CD4-positive, CD25-positive, alpha-beta regulatory T cell (primary cell): Measurements from ENCODE around the gene NECTIN2. TPM values are rescaled to one million over a fixed set of nuclear protein-coding genes. Genes with fewer than 3 reads are reported as not detected.

Experiments used
- ATAC-seq, 2 donors: fragments of 150-1000 bp; cut with Tn5 transposase; one replicate each; pipeline ENCODE4 v1.10.0; 2021; ENCODE audit warnings: low read depth in 2 of 2, moderate number of reproducible peaks in 2 of 2, moderate library complexity in 1 of 2
- DNase-seq, 3 donors: peaks; one replicate each; pipeline versions ENCODE4 v3.0.0 to v3.0.0-alpha.2; 2012 to 2022; ENCODE audit warnings: mixed read lengths in 1 of 3
- H3K27ac ChIP-seq: one replicate; pipeline ENCODE4 v1.7.0; 2013; ENCODE audit warnings: mild to moderate bottlenecking, low read length; ENCODE audit not compliant: insufficient read depth, poor library complexity, severe bottlenecking
- H3K27me3 ChIP-seq: one replicate; pipeline ENCODE4 v1.7.0; 2013; ENCODE audit warnings: low read length; ENCODE audit not compliant: control insufficient read depth, insufficient read depth
- H3K36me3 ChIP-seq: one replicate; pipeline ENCODE4 v1.7.0; 2013; ENCODE audit warnings: mild to moderate bottlenecking, low read length, moderate library complexity; ENCODE audit not compliant: control insufficient read depth, insufficient read depth
- H3K4me1 ChIP-seq: 2 replicates; pipeline ENCODE4 v1.7.0; 2013; ENCODE audit warnings: mild to moderate bottlenecking, low read length; ENCODE audit not compliant: insufficient read depth, control insufficient read depth, poor library complexity, severe bottlenecking
- H3K4me3 ChIP-seq: one replicate; pipeline ENCODE4 v1.7.0; 2013; ENCODE audit warnings: low read depth, mild to moderate bottlenecking, low read length, moderate library complexity
- H3K9me3 ChIP-seq, 2 experiments: 1 replicate in 1 of 2; 2 replicates in 1 of 2; pipeline ENCODE4 v1.7.0; 2013; ENCODE audit warnings: low read length in 2 of 2, mild to moderate bottlenecking in 1 of 2, moderate library complexity in 1 of 2; ENCODE audit not compliant: control insufficient read depth in 2 of 2
- H3K27ac Mint-ChIP-seq, 3 donors: one replicate each; pipeline ENCODE4 v1.8.0; 2020 to 2022; ENCODE audit warnings: mild to moderate bottlenecking in 3 of 3, mixed read lengths in 3 of 3, moderate library complexity in 2 of 3
- H3K27me3 Mint-ChIP-seq: one replicate; pipeline ENCODE4 v1.8.0; 2022; ENCODE audit warnings: mild to moderate bottlenecking, mixed read lengths
- H3K36me3 Mint-ChIP-seq: one replicate; pipeline ENCODE4 v1.8.0; 2020; ENCODE audit warnings: mixed read lengths
- H3K4me1 Mint-ChIP-seq, 4 donors: one replicate each; pipeline ENCODE4 v1.8.0; 2020 to 2022; ENCODE audit warnings: mixed read lengths in 4 of 4, mild to moderate bottlenecking in 1 of 4
- H3K4me3 Mint-ChIP-seq, 4 donors: one replicate each; pipeline ENCODE4 v1.8.0; 2020 to 2022; ENCODE audit warnings: mild to moderate bottlenecking in 4 of 4, mixed read lengths in 4 of 4, moderate library complexity in 3 of 4
- H3K9me3 Mint-ChIP-seq, 7 donors: one replicate each; pipeline ENCODE4 v1.8.0; 2020 to 2022; ENCODE audit warnings: mixed read lengths in 7 of 7, mild to moderate bottlenecking in 3 of 7, moderate library complexity in 2 of 7
- polyA plus RNA-seq, 4 donors: library from polyadenylated mRNA; unstranded; fragments of 300-500 nt; fragmentation: Illumina TruSeq; gene quantifications; one replicate each; pipeline ENCODE4 v1.2.3, GENCODE V29; 2021
- total RNA-seq: library from RNA; stranded (reverse); gene quantifications from one replicate; pipeline ENCODE4 v1.2.3, GENCODE V29; 2022

Gene NECTIN2
- 1.1 TPM for total RNA-seq
- polyA plus RNA-seq: not detected

DNA sequence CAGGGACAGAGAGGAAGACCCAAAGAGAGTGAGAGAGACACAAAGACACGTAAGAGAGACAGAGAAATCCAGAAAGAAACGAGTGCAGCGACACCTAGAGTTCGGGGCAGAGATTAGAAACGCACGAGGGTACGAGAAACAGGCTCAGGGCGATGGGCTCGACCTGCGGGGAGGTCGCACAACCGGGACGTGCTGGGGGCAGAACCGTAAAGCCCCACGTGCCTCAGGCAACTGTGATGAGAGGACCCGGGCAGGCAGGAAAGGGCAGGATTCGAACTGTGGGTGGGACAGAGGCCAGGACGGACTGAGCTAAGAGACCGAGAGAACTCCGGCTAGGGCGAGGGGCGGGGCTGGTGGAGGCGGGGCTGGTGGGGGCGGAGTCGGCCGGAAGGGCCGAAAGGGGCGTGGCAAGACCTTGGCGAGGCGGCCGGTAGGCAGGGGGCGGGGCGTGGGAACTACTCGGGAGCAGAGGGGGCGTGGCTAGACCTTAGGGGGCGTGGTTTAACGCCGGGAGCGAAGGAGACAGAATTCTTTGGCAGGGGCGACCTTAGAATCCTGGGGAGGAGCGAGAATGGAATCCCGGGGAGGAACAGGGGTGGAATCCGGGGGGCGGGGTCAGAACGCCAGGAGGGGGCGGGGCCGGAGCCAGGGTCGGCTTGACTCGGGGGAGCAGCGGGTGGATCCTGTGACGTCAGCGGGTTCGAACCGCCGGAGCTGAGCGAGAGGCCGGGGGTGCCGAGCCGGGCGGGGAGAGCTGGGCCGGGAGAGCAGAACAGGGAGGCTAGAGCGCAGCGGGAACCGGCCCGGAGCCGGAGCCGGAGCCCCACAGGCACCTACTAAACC, at the start of gene NECTIN2:
Gene NECTIN2, plus strand, starts transcription at position 686 of the 843 bp plus-strand sequence. CDS start 229 bp downstream, outside the sequence.
- Mint-ChIP-seq H3K9me3 (peaks cover 0 to 3% (median 0%) of the 10 kb centered on the region in 7 donors), H3K4me1 (peaks cover 8 to 21% (median 15%) of the 10 kb centered on the region in 4 donors), H3K36me3 (peaks cover 4% of the 10 kb centered on the region), H3K4me3 (peak within 1 kb of the TSS; percentile 86 to 94 (median 88)), H3K27ac (peak within 1 kb of the TSS; percentile 39 to 88 (median 84)), H3K27me3 (peaks cover 48% of the 10 kb centered on the region)
- Histone ChIP-seq H3K36me3 (no peaks in the 10 kb centered on the region), H3K27me3 (peaks cover 5% of the 10 kb centered on the region), H3K27ac (no peak within 1 kb of the TSS), H3K9me3 (no peaks in the 10 kb centered on the region), H3K4me3 (peak within 1 kb of the TSS; percentile 49), H3K4me1 (peaks cover 35% of the 10 kb centered on the region)
- peak; percentile 54 to 76 (median 59) for DNase-seq
- peak; percentile 38 to 52 for ATAC-seq

DNA sequence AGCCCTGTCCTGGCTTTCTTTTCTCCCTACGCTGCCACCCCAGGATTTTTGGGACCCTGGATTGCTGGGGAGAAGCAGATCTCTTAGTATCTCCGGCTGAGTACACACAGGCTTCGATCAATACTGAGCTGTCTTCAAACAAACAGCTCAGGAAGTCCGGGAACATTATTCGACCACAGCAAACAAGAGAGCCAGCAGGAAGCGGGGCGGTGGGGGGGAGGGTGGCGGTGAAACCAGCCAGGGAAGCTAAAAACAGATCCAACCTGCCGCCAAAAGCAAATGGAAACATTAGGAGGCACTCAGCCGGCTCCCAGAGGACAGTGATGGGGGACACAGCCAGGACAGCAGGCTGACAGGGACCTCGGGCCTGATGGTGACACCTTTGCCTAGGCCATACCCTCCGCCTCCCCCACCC, 49.4 kb upstream of the NECTIN2 start:
- no peaks in the 10 kb centered on the region for H3K4me1 ChIP-seq
- H3K27ac Mint-ChIP-seq: no peak overlapping the region
- no peak for DNase-seq

DNA sequence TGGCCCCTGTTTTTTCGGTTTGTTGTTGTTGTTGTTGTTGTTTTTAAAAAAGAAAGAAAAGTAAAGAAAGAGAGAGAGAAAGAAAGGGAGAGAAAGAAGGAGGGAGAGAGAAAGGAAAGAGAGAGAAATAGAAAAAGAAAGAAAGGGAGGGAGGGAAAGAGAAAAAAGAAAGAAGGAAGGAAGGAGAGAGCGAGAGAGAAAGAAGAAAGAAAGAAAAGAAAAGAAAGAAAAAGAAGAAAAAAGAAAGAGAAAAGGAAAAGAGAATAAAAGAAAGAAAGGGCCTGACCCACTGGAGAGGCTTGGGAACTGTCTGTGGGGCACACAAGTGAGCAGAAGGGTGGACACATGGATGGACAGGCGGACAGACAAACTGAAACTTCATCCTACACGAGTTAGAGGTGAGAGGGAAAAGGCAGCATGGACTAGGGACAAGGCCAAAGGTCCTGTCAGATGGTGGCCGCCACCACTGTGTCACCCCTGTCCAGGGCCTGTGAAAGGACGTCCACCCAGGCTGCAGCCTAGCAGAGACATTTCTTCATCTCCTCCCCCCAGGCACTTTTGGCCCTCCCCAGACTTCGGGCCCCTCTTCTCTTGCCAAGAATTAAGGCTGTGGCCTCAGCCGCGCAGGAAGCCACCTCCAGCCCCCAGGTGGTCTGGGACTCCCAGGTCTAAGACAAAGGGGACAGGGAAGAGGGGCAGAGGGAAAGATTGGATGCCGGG, 46.3 kb upstream of the NECTIN2 start:
- Mint-ChIP-seq H3K36me3 (no peaks in the 10 kb centered on the region), H3K27me3 (peaks cover 9% of the 10 kb centered on the region), H3K9me3 (peaks cover 0 to 4% (median 0%) of the 10 kb centered on the region in 7 donors), H3K4me3 (no peak overlapping the region), H3K27ac (no peak overlapping the region), H3K4me1 (peaks cover 0 to 5% (median 2%) of the 10 kb centered on the region in 4 donors)
- H3K27ac ChIP-seq: no peak overlapping the region
- H3K9me3 ChIP-seq: no peaks in the 10 kb centered on the region
- no peaks in the 10 kb centered on the region for H3K36me3 ChIP-seq
- no peak for DNase-seq
- no peak for ATAC-seq
- H3K4me1 ChIP-seq: no peaks in the 10 kb centered on the region
- no peaks in the 10 kb centered on the region for H3K27me3 ChIP-seq
- no peak overlapping the region for H3K4me3 ChIP-seq

More for the DNA sequence above, 49.4 kb upstream of the NECTIN2 start:
- no peaks in the 10 kb centered on the region for H3K36me3 ChIP-seq
- H3K27me3 ChIP-seq: no peaks in the 10 kb centered on the region
- Mint-ChIP-seq H3K27me3 (peaks cover 8% of the 10 kb centered on the region), H3K4me3 (no peak overlapping the region), H3K9me3 (no peaks in the 10 kb centered on the region), H3K36me3 (no peaks in the 10 kb centered on the region), H3K4me1 (peaks cover 0 to 5% (median 0%) of the 10 kb centered on the region in 4 donors)
- no peak for ATAC-seq
- no peaks in the 10 kb centered on the region for H3K9me3 ChIP-seq
- no peak overlapping the region for H3K27ac ChIP-seq
- H3K4me3 ChIP-seq: no peak overlapping the region

DNA sequence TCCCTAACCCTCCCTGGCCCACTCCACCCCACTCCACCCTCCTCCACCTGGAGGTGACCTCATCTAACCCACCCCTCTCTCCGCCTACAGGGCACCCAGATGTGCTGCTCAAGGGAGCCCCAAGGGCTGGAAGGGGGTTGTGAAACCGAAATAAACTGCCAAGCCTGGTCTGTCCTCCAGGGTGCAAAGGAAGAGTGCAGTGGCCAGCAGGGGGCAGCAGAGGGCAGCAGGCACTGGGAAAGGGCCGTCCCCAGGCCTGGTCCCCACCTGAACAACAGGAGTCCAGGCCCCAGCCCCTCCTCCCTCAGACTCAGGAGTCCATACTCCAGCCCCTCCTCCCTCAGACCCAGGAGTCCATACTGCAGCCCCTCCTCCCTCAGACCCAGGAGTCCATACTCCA, 45.6 kb upstream of the NECTIN2 start:
- peaks cover 0 to 4% (median 0%) of the 10 kb centered on the region in 7 donors for H3K9me3 Mint-ChIP-seq
- no peaks in the 10 kb centered on the region for H3K4me1 ChIP-seq
- no peak overlapping the region for H3K27ac ChIP-seq
- no peaks in the 10 kb centered on the region for H3K36me3 ChIP-seq
- ATAC-seq (peak; percentile 83 to 88), DNase-seq (peak; percentile 59 to 74 (median 67))
- no peaks in the 10 kb centered on the region for H3K9me3 ChIP-seq
- H3K36me3 Mint-ChIP-seq: no peaks in the 10 kb centered on the region
- H3K27ac Mint-ChIP-seq: no peak overlapping the region
- no peak overlapping the region for H3K4me3 Mint-ChIP-seq
- H3K4me3 ChIP-seq: no peak overlapping the region
- H3K27me3 ChIP-seq: no peaks in the 10 kb centered on the region
- H3K4me1 Mint-ChIP-seq: peaks cover 0 to 5% (median 2%) of the 10 kb centered on the region in 4 donors
- H3K27me3 Mint-ChIP-seq: peaks cover 9% of the 10 kb centered on the region

DNA sequence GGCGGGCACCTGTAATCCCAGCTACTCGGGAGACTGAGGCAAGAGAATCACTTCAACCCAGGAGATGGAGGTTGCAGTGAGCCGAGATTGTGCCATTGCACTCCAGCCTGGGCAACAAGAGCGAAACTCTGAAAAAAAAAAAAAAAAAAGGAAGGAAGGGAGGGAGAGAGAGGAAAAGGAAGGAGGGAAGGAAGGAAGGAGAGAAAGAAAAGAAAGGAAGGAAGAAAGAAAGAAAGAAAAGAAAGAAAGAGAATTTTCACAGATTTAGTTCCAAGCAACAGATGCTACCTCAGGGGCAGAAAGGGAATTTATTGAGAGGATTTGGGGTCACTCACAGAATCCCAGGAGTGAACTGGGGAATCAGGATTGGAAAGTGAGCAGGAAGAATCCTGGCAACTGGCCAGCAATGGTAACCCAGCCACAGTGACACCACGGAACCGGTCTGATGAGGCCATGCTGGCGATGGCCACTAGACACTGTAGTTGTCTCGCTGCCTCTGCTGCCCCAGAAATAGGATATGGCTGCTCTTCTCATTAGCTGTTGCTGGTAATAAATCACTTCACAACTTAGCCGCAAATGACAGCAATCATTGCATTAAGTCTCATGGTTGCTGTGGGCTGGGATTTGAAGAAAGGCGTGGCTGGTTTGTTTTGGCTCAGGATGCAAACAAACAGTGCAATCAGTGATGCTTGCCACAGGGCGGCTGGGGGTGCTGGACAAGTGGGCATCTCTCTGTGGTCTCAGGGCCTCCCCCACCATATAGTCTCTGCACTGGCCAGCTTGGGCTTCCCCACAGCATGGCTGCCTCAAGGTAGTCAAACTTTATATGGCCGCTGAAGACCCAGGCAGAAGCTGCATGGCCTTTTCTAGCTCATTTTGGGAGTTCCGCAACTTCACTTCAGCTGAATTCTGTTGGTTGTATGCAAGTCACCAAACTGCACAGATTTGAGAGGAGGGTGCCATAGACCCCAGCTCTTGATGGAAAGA, 42.4 kb upstream of the NECTIN2 start:
- Histone ChIP-seq H3K4me3 (no peak overlapping the region), H3K27ac (no peak overlapping the region), H3K9me3 (no peaks in the 10 kb centered on the region), H3K4me1 (no peaks in the 10 kb centered on the region), H3K27me3 (no peaks in the 10 kb centered on the region), H3K36me3 (no peaks in the 10 kb centered on the region)
- Mint-ChIP-seq H3K4me3 (peak overlapping the region in 1 of 4 donors; percentile 47), H3K9me3 (peaks cover 0 to 4% (median 0%) of the 10 kb centered on the region in 7 donors), H3K4me1 (peaks cover 0 to 5% (median 2%) of the 10 kb centered on the region in 4 donors), H3K27ac (no peak overlapping the region), H3K27me3 (peaks cover 18% of the 10 kb centered on the region), H3K36me3 (no peaks in the 10 kb centered on the region)
- ATAC-seq (no peak), DNase-seq (no peak)

DNA sequence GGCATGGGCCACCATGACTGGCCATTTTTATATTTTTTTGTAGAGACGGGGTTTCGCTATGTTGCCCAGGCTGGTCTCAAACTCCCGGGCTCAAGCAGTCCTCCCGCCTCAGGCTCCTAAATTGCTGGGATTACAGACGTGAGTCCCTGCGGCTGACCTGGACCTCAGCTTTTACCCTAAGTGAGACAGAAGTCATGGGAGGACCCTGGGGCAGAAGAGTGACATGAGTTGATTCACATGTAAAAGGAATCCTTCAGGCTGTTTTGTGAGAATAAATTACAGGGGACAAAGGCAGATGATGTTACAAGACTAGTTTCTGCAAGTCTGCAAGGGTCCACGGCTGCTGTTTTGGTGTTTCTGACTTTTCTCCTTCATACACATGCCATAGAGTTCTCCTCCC, 39.8 kb upstream of the NECTIN2 start:
- no peaks in the 10 kb centered on the region for H3K9me3 ChIP-seq
- no peaks in the 10 kb centered on the region for H3K27me3 ChIP-seq
- H3K27ac Mint-ChIP-seq: no peak overlapping the region
- peaks cover 23% of the 10 kb centered on the region for H3K27me3 Mint-ChIP-seq
- H3K9me3 Mint-ChIP-seq: peaks cover 0 to 4% (median 0%) of the 10 kb centered on the region in 7 donors
- H3K36me3 ChIP-seq: no peaks in the 10 kb centered on the region
- H3K4me1 Mint-ChIP-seq: peaks cover 0 to 5% (median under 1%) of the 10 kb centered on the region in 4 donors
- H3K36me3 Mint-ChIP-seq: no peaks in the 10 kb centered on the region
- ATAC-seq (no peak), DNase-seq (no peak)
- no peak overlapping the region for H3K4me3 ChIP-seq
- no peak overlapping the region for H3K27ac ChIP-seq
- no peak overlapping the region for H3K4me3 Mint-ChIP-seq
- H3K4me1 ChIP-seq: peaks cover 5% of the 10 kb centered on the region

DNA sequence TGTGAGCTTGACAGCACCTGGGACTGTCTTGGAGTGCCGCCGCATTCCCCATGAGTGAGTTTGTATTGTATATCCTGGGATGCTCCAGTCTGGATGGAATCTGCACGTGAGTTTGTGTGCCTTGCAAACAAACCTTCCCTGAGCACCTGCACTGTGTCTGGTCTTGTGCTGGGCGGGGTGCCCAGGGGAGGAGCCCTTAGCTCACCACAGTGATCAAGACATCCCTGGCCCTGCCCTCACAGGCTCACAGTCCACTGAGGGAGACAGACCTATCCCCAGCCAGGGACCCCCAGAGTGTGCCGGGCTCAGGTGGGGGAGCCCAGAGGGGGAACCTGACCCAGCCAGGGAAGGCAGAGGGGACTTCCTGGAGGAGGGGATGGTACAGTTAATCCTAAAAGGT, 38.9 kb upstream of the NECTIN2 start:
- H3K4me3 Mint-ChIP-seq: no peak overlapping the region
- peaks cover 23% of the 10 kb centered on the region for H3K27me3 Mint-ChIP-seq
- Histone ChIP-seq H3K27ac (no peak overlapping the region), H3K27me3 (no peaks in the 10 kb centered on the region), H3K36me3 (no peaks in the 10 kb centered on the region), H3K9me3 (no peaks in the 10 kb centered on the region), H3K4me1 (peaks cover 5% of the 10 kb centered on the region), H3K4me3 (no peak overlapping the region)
- H3K9me3 Mint-ChIP-seq: peaks cover 0 to 4% (median 0%) of the 10 kb centered on the region in 7 donors
- H3K27ac Mint-ChIP-seq: no peak overlapping the region
- ATAC-seq (no peak), DNase-seq (no peak)
- H3K36me3 Mint-ChIP-seq: no peaks in the 10 kb centered on the region
- peaks cover 0 to 5% (median under 1%) of the 10 kb centered on the region in 4 donors for H3K4me1 Mint-ChIP-seq
